ENCODE data around the gene TUBGCP6.
"Not testable (repeated sequence)": the region's sequence is repeated elsewhere in the genome, so short reads cannot be mapped to it uniquely, and the experiment has no call there.

TUBGCP6 gene

GRCh38 chr22:50275181-50276055, 30.6 kb upstream of the TUBGCP6 start:
- Histone ChIP-seq H3K4me2 (ENCODE audit: low read length) (no peak overlapping the region), H3K36me3 (ENCODE audit: control insufficient read depth, low read length) (peaks cover 56% of the 10 kb centered on the region), H3K4me1 (ENCODE audit: control insufficient read depth, low read length) (peaks cover 27% of the 10 kb centered on the region)

GRCh38 chr22:50274771-50275170, 29.9 kb upstream of the TUBGCP6 start:
- H3K9me2 ChIP-seq (replicated peaks; ENCODE audit: control insufficient read depth, low read length), result no peaks in the 10 kb centered on the region
- no peak overlapping the region for H3K4me2 ChIP-seq (ENCODE audit: low read length)
- H3K27ac ChIP-seq (ENCODE audit: low read depth, low read length), result no peak overlapping the region
- H3F3A ChIP-seq (ENCODE audit: control insufficient read depth, insufficient read depth), result peaks cover 13% of the 10 kb centered on the region
- 0 out of 2 replicates have a peak, but pooled peaks cover 3% of the 10 kb centered on the region for H3K27me3 ChIP-seq (ENCODE audit: control insufficient read depth, low read length)
- peaks cover 3% of the 10 kb centered on the region; the same call in 1 of the 2 replicates for H4K20me1 ChIP-seq (ENCODE audit: control insufficient read depth, insufficient read depth, low read depth, low read length)
- no peaks in the 10 kb centered on the region for H3K79me2 ChIP-seq (ENCODE audit: control insufficient read depth, low read length)
- peaks cover 30% of the 10 kb centered on the region for H3K4me1 ChIP-seq (ENCODE audit: control insufficient read depth, low read length)
- H3K4me3 ChIP-seq (ENCODE audit: low read length), result no peak overlapping the region
- peaks cover 52% of the 10 kb centered on the region for H3K36me3 ChIP-seq (ENCODE audit: control insufficient read depth, low read length)
- H3K9me3 ChIP-seq (ENCODE audit: control insufficient read depth, insufficient read depth, low read length), result peaks cover 8% of the 10 kb centered on the region; the same call in 1 of the 2 replicates
- TF ChIP-seq EZH2phosphoT487 (IDR thresholded peaks at IDR 0.05; ENCODE audit: borderline replicate concordance, low read length) (no peak), CTCF (IDR thresholded peaks at IDR 0.05; ENCODE audit: low read depth, low read length, poor library complexity, severe bottlenecking) (no peak)

More at GRCh38 chr22:50275181-50276055, 30.6 kb upstream of the TUBGCP6 start:
- Histone ChIP-seq H3F3A (ENCODE audit: control insufficient read depth, insufficient read depth) (peaks cover 13% of the 10 kb centered on the region), H3K27me3 (ENCODE audit: control insufficient read depth, low read length) (0 out of 2 replicates have a peak, but pooled peaks cover 3% of the 10 kb centered on the region), H3K9me3 (ENCODE audit: control insufficient read depth, insufficient read depth, low read length) (peaks cover 8% of the 10 kb centered on the region; the same call in 1 of the 2 replicates), H3K27ac (ENCODE audit: low read depth, low read length) (no peak overlapping the region), H4K20me1 (ENCODE audit: control insufficient read depth, insufficient read depth, low read depth, low read length) (peaks cover 3% of the 10 kb centered on the region; the same call in 1 of the 2 replicates), H3K9me2 (replicated peaks; ENCODE audit: control insufficient read depth, low read length) (no peaks in the 10 kb centered on the region), H3K79me2 (ENCODE audit: control insufficient read depth, low read length) (no peaks in the 10 kb centered on the region), H3K4me3 (ENCODE audit: low read length) (no peak overlapping the region; the same call in 1 of the 2 replicates)
- TF ChIP-seq EZH2phosphoT487 (IDR thresholded peaks at IDR 0.05; ENCODE audit: borderline replicate concordance, low read length) (no peak), CTCF (IDR thresholded peaks at IDR 0.05; ENCODE audit: low read depth, low read length, poor library complexity, severe bottlenecking) (no peak)

GRCh38 chr22:50274311-50274710, 29.5 kb upstream of the TUBGCP6 start:
- TF ChIP-seq EZH2phosphoT487 (IDR thresholded peaks at IDR 0.05; ENCODE audit: borderline replicate concordance, low read length) (no peak), CTCF (IDR thresholded peaks at IDR 0.05; ENCODE audit: low read depth, low read length, poor library complexity, severe bottlenecking) (peak; percentile 32)
- no peaks in the 10 kb centered on the region for H3K9me2 ChIP-seq (replicated peaks; ENCODE audit: control insufficient read depth, low read length)
- H3K9me3 ChIP-seq (ENCODE audit: control insufficient read depth, insufficient read depth, low read length), result peaks cover 8% of the 10 kb centered on the region; the same call in 1 of the 2 replicates
- H3K4me1 ChIP-seq (ENCODE audit: control insufficient read depth, low read length), result peaks cover 35% of the 10 kb centered on the region
- H3K4me3 ChIP-seq (ENCODE audit: low read length), result no peak overlapping the region
- no peaks in the 10 kb centered on the region for H3K79me2 ChIP-seq (ENCODE audit: control insufficient read depth, low read length)
- H4K20me1 ChIP-seq (ENCODE audit: control insufficient read depth, insufficient read depth, low read depth, low read length), result peaks cover 3% of the 10 kb centered on the region; the same call in 1 of the 2 replicates
- 0 out of 2 replicates have a peak, but pooled peaks cover 3% of the 10 kb centered on the region for H3K27me3 ChIP-seq (ENCODE audit: control insufficient read depth, low read length)
- peaks cover 13% of the 10 kb centered on the region for H3F3A ChIP-seq (ENCODE audit: control insufficient read depth, insufficient read depth)
- H3K4me2 ChIP-seq (ENCODE audit: low read length), result no peak overlapping the region
- peaks cover 48% of the 10 kb centered on the region for H3K36me3 ChIP-seq (ENCODE audit: control insufficient read depth, low read length)
- H3K27ac ChIP-seq (ENCODE audit: low read depth, low read length), result no peak overlapping the region

GRCh38 chr22:50273781-50274180, 29.0 kb upstream of the TUBGCP6 start:
- Histone ChIP-seq H3K4me1 (ENCODE audit: control insufficient read depth, low read length) (peaks cover 40% of the 10 kb centered on the region), H3F3A (ENCODE audit: control insufficient read depth, insufficient read depth) (peaks cover 13% of the 10 kb centered on the region), H3K36me3 (ENCODE audit: control insufficient read depth, low read length) (peaks cover 42% of the 10 kb centered on the region)
- H3K27ac ChIP-seq (ENCODE audit: low read depth, low read length); H4K20me1 ChIP-seq (ENCODE audit: control insufficient read depth, insufficient read depth, low read depth, low read length); H3K9me3 ChIP-seq (ENCODE audit: control insufficient read depth, insufficient read depth, low read length); H3K9me2 ChIP-seq (replicated peaks; ENCODE audit: control insufficient read depth, low read length); H3K79me2 ChIP-seq (ENCODE audit: control insufficient read depth, low read length); H3K4me2 ChIP-seq (ENCODE audit: low read length); H3K27me3 ChIP-seq (ENCODE audit: control insufficient read depth, low read length); H3K4me3 ChIP-seq (ENCODE audit: low read length): not testable (repeated sequence)

GRCh38 chr22:50273352-50273751, 28.5 kb upstream of the TUBGCP6 start:
- not testable (repeated sequence) for H3K27ac ChIP-seq (ENCODE audit: low read depth, low read length); H3K4me2 ChIP-seq (ENCODE audit: low read length); H3K9me2 ChIP-seq (replicated peaks; ENCODE audit: control insufficient read depth, low read length); H3K79me2 ChIP-seq (ENCODE audit: control insufficient read depth, low read length); H3K4me3 ChIP-seq (ENCODE audit: low read length); H3K27me3 ChIP-seq (ENCODE audit: control insufficient read depth, low read length); H3K9me3 ChIP-seq (ENCODE audit: control insufficient read depth, insufficient read depth, low read length); H4K20me1 ChIP-seq (ENCODE audit: control insufficient read depth, insufficient read depth, low read depth, low read length)
- Histone ChIP-seq H3K4me1 (ENCODE audit: control insufficient read depth, low read length) (peaks cover 44% of the 10 kb centered on the region), H3F3A (ENCODE audit: control insufficient read depth, insufficient read depth) (peaks cover 13% of the 10 kb centered on the region), H3K36me3 (ENCODE audit: control insufficient read depth, low read length) (peaks cover 38% of the 10 kb centered on the region)
